IPS-18a (cell line): ENCODE data around the gene PDE7B.

ENCODE experiments used
- H3K27ac ChIP-seq: one replicate; pipeline ENCODE4 v1.5.1; 2013; ENCODE audit warnings: low read length
- H3K27me3 ChIP-seq: one replicate; pipeline ENCODE4 v1.6.1; 2013; ENCODE audit warnings: mild to moderate bottlenecking, low read length; ENCODE audit not compliant: control insufficient read depth, insufficient read depth
- H3K36me3 ChIP-seq: one replicate; pipeline ENCODE4 v1.6.1; 2013; ENCODE audit warnings: low read depth, low read length; ENCODE audit not compliant: control insufficient read depth
- H3K4me1 ChIP-seq: one replicate; pipeline ENCODE4 v1.6.1; 2013; ENCODE audit warnings: low read depth, low read length; ENCODE audit not compliant: control insufficient read depth
- H3K4me3 ChIP-seq: one replicate; pipeline ENCODE4 v1.5.1; 2013; ENCODE audit warnings: low read length
- H3K9ac ChIP-seq: one replicate; pipeline ENCODE4 v1.6.1; 2013; ENCODE audit warnings: mild to moderate bottlenecking, low read length, moderate library complexity
- H3K9me3 ChIP-seq: one replicate; pipeline ENCODE4 v1.6.1; 2013; ENCODE audit warnings: low read depth, low read length; ENCODE audit not compliant: control insufficient read depth

PDE7B gene

GRCh38 chr6:136160250-136160649 is 308.7 kb downstream of the PDE7B start:
- Histone ChIP-seq H3K27me3 (no peaks in the 10 kb centered on the region), H3K4me1 (no peaks in the 10 kb centered on the region), H3K9me3 (no peaks in the 10 kb centered on the region), H3K9ac (no peak overlapping the region), H3K27ac (no peak overlapping the region), H3K4me3 (no peak overlapping the region), H3K36me3 (no peaks in the 10 kb centered on the region)

- Histone ChIP-seq H3K9me3 (no peaks in the 10 kb centered on the region), H3K4me3 (no peak overlapping the region), H3K9ac (no peak overlapping the region), H3K36me3 (no peaks in the 10 kb centered on the region), H3K4me1 (no peaks in the 10 kb centered on the region), H3K27ac (no peak overlapping the region), H3K27me3 (no peaks in the 10 kb centered on the region)
These were observed 310.4 kb downstream of the PDE7B start for GRCh38 chr6:136161950-136162349.

GRCh38 chr6:136163260-136163659 is 311.8 kb downstream of the PDE7B start:
- no peak overlapping the region for H3K9ac ChIP-seq
- no peak overlapping the region for H3K27ac ChIP-seq
- no peak overlapping the region for H3K4me3 ChIP-seq
- no peaks in the 10 kb centered on the region for H3K4me1 ChIP-seq
- no peaks in the 10 kb centered on the region for H3K9me3 ChIP-seq
- H3K27me3 ChIP-seq = no peaks in the 10 kb centered on the region
- no peaks in the 10 kb centered on the region for H3K36me3 ChIP-seq

- Histone ChIP-seq H3K4me1 (no peaks in the 10 kb centered on the region), H3K27me3 (no peaks in the 10 kb centered on the region), H3K27ac (no peak overlapping the region), H3K9ac (no peak overlapping the region), H3K4me3 (no peak overlapping the region), H3K36me3 (no peaks in the 10 kb centered on the region), H3K9me3 (no peaks in the 10 kb centered on the region)
These were observed 315.3 kb downstream of the PDE7B start for GRCh38 chr6:136166815-136167214.

- no peak overlapping the region for H3K9ac ChIP-seq
These were observed 318.1 kb downstream of the PDE7B start for GRCh38 chr6:136169394-136170148.

GRCh38 chr6:136171231-136171630 is 319.7 kb downstream of the PDE7B start:
- H3K9me3 ChIP-seq = no peaks in the 10 kb centered on the region
- no peaks in the 10 kb centered on the region for H3K36me3 ChIP-seq
- no peaks in the 10 kb centered on the region for H3K27me3 ChIP-seq
- H3K4me3 ChIP-seq = no peak overlapping the region
- H3K27ac ChIP-seq = no peak overlapping the region
- no peaks in the 10 kb centered on the region for H3K4me1 ChIP-seq
- no peak overlapping the region for H3K9ac ChIP-seq

More at GRCh38 chr6:136169394-136170148, 318.1 kb downstream of the PDE7B start:
- H3K9me3 ChIP-seq = no peaks in the 10 kb centered on the region
- no peaks in the 10 kb centered on the region for H3K36me3 ChIP-seq
- H3K27me3 ChIP-seq = no peaks in the 10 kb centered on the region
- H3K27ac ChIP-seq = no peak overlapping the region
- no peak overlapping the region for H3K4me3 ChIP-seq
- no peaks in the 10 kb centered on the region for H3K4me1 ChIP-seq

GRCh38 chr6:136173519-136174507 is 322.3 kb downstream of the PDE7B start:
- Histone ChIP-seq H3K36me3 (no peaks in the 10 kb centered on the region), H3K9ac (no peak overlapping the region)

GRCh38 chr6:136174510-136174909 is 323.0 kb downstream of the PDE7B start:
- Histone ChIP-seq H3K9ac (no peak overlapping the region), H3K36me3 (no peaks in the 10 kb centered on the region), H3K27me3 (no peaks in the 10 kb centered on the region), H3K4me3 (no peak overlapping the region), H3K27ac (no peak overlapping the region), H3K9me3 (no peaks in the 10 kb centered on the region), H3K4me1 (no peaks in the 10 kb centered on the region)

More at GRCh38 chr6:136173519-136174507, 322.3 kb downstream of the PDE7B start:
- no peak overlapping the region for H3K4me3 ChIP-seq
- no peak overlapping the region for H3K27ac ChIP-seq
- H3K4me1 ChIP-seq = no peaks in the 10 kb centered on the region
- no peaks in the 10 kb centered on the region for H3K9me3 ChIP-seq
- no peaks in the 10 kb centered on the region for H3K27me3 ChIP-seq

GRCh38 chr6:136175873-136176272 is 324.4 kb downstream of the PDE7B start:
- H3K27me3 ChIP-seq = no peaks in the 10 kb centered on the region
- H3K27ac ChIP-seq = no peak overlapping the region
- no peaks in the 10 kb centered on the region for H3K36me3 ChIP-seq
- H3K9me3 ChIP-seq = no peaks in the 10 kb centered on the region
- no peak overlapping the region for H3K9ac ChIP-seq
- no peaks in the 10 kb centered on the region for H3K4me1 ChIP-seq
- no peak overlapping the region for H3K4me3 ChIP-seq

- H3K27ac ChIP-seq = no peak overlapping the region
- no peaks in the 10 kb centered on the region for H3K9me3 ChIP-seq
- no peaks in the 10 kb centered on the region for H3K4me1 ChIP-seq
- no peaks in the 10 kb centered on the region for H3K36me3 ChIP-seq
- no peaks in the 10 kb centered on the region for H3K27me3 ChIP-seq
- no peak overlapping the region for H3K4me3 ChIP-seq
- H3K9ac ChIP-seq = no peak overlapping the region
These were observed 327.2 kb downstream of the PDE7B start for GRCh38 chr6:136178749-136179148.

GRCh38 chr6:136180704-136181511 is 329.4 kb downstream of the PDE7B start:
- Histone ChIP-seq H3K27ac (no peak overlapping the region), H3K36me3 (no peaks in the 10 kb centered on the region), H3K4me3 (no peak overlapping the region), H3K27me3 (no peaks in the 10 kb centered on the region), H3K4me1 (no peaks in the 10 kb centered on the region), H3K9me3 (no peaks in the 10 kb centered on the region), H3K9ac (no peak overlapping the region)
